ENCODE data around the gene HLCS. TPM values are rescaled to one million over a fixed set of nuclear protein-coding genes. Genes with fewer than 3 reads are reported as not detected.

Gene HLCS
- total RNA-seq, 4 donors from 2014 or later, result 20.0 to 75.4 (median 32.8) TPM

GRCh38 chr21:36747041-36747814, 219.2 kb downstream of the HLCS start:
- Histone ChIP-seq H3K36me3 (no peaks in the 10 kb centered on the region), H3K9me3 (no peaks in the 10 kb centered on the region), H3K4me1 (peaks cover 0 to 11% (median 9%) of the 10 kb centered on the region in 4 donors), H3K27me3 (peaks cover 48% of the 10 kb centered on the region), H3K4me3 (peak overlapping the region in 2 of 4 donors; percentile 36 to 52), H3K27ac (no peak overlapping the region)
- 17 to 83% methylated on average over 6 to 31 of the region's 62 CpGs for WGBS, 2 donors (ENCODE audit: low coverage in 1 of 2)
- no peak for DNase-seq
- no peak for TF ChIP-seq POLR2AphosphoS5 (IDR thresholded peaks at IDR 0.05)
- TF ChIP-seq POLR2A (IDR thresholded peaks at IDR 0.05), result no peak
- peak in 1 of 5 experiments; percentile 1 for TF ChIP-seq CTCF (IDR thresholded peaks at IDR 0.05)
- intact Hi-C loops (cut with DNase I; ENCODE audit: low total_unique reads), result no loop called here
- in situ Hi-C loops (cut with MboI; ENCODE audit: low pct_ligation_motif_present in 1 of 4, low pct_unique_long_range_greater_than_20kb in 1 of 4, low sequenced_read_pairs in 3 of 4), result no loop called here

GRCh38 chr21:36745459-36745858, 221.0 kb downstream of the HLCS start:
- DNase-seq, result no peak
- Histone ChIP-seq H3K27ac (no peak overlapping the region), H3K27me3 (peaks cover 48% of the 10 kb centered on the region), H3K36me3 (no peaks in the 10 kb centered on the region), H3K4me3 (no peak overlapping the region), H3K9me3 (no peaks in the 10 kb centered on the region), H3K4me1 (peaks cover 0 to 11% (median 9%) of the 10 kb centered on the region in 4 donors)
- no peak for TF ChIP-seq EP300 (IDR thresholded peaks at IDR 0.05; ENCODE audit: low read depth)
- no peak for TF ChIP-seq POLR2A (IDR thresholded peaks at IDR 0.05)
- TF ChIP-seq CTCF (IDR thresholded peaks at IDR 0.05), result no peak
- no peak for TF ChIP-seq POLR2AphosphoS5 (IDR thresholded peaks at IDR 0.05)
- intact Hi-C loops (cut with DNase I; ENCODE audit: low total_unique reads), result no loop called here
- WGBS, 2 donors (ENCODE audit: low coverage in 1 of 2), result 93% methylated on average over 5 of the region's 5 CpGs; no CpG with 5 or more reads in 1 of the 2 donors
- in situ Hi-C loops (cut with MboI; ENCODE audit: low pct_ligation_motif_present in 1 of 4, low pct_unique_long_range_greater_than_20kb in 1 of 4, low sequenced_read_pairs in 3 of 4), result no loop called here

DNA sequence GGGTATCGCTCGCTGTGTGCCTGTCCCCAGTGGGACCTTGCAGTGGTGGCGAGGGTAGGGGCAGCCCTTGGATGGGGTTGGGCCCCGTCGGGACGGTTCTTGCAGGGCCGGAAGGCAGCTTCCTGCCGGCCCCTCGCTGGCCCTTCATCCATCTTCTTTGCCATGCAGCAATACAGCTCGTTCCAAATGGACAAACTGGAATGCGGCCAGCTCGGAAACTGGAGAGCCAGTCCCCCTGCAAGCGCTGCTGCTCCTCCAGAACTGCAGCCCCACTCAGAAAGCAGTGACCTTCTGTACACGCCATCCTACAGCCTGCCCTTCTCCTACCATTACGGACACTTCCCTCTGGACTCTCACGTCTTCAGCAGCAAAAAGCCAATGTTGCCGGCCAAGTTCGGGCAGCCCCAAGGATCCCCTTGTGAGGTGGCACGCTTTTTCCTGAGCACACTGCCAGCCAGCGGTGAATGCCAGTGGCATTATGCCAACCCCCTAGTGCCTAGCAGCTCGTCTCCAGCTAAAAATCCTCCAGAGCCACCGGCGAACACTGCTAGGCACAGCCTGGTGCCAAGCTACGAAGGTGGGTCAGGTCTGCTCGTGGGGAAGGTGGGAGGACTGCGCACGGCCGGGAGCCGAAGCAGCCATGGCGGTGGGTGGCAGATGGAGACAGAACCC, 221.8 kb downstream of the HLCS start:
- peaks cover 48% of the 10 kb centered on the region for H3K27me3 ChIP-seq
- WGBS, 2 donors (ENCODE audit: low coverage in 1 of 2), result 58 to 72% methylated on average over 5 to 30 of the region's 30 CpGs
- intact Hi-C loops (cut with DNase I; ENCODE audit: low total_unique reads) (no loop called here), in situ Hi-C loops (cut with MboI; ENCODE audit: low pct_ligation_motif_present in 1 of 4, low pct_unique_long_range_greater_than_20kb in 1 of 4, low sequenced_read_pairs in 3 of 4) (no loop called here)
- H3K27ac ChIP-seq, result no peak overlapping the region
- TF ChIP-seq POLR2AphosphoS5 (IDR thresholded peaks at IDR 0.05) (no peak), EP300 (IDR thresholded peaks at IDR 0.05; ENCODE audit: low read depth) (no peak), CTCF (IDR thresholded peaks at IDR 0.05) (no peak), POLR2A (IDR thresholded peaks at IDR 0.05) (no peak)
- DNase-seq, result no peak
- H3K36me3 ChIP-seq, result no peaks in the 10 kb centered on the region
- H3K4me1 ChIP-seq, result peaks cover 0 to 11% (median 9%) of the 10 kb centered on the region in 4 donors
- no peaks in the 10 kb centered on the region for H3K9me3 ChIP-seq
- no peak overlapping the region for H3K4me3 ChIP-seq

- H3K4me3 ChIP-seq, result no peak overlapping the region
- intact Hi-C loops (cut with DNase I; ENCODE audit: low total_unique reads), result no loop called here
Observed at GRCh38 chr21:36744190-36744559, 222.3 kb downstream of the HLCS start.

More at GRCh38 chr21:36744190-36744559, 222.3 kb downstream of the HLCS start:
- Histone ChIP-seq H3K27me3 (peaks cover 48% of the 10 kb centered on the region), H3K9me3 (no peaks in the 10 kb centered on the region), H3K27ac (no peak overlapping the region), H3K4me1 (peaks cover 0 to 11% (median 9%) of the 10 kb centered on the region in 4 donors), H3K36me3 (no peaks in the 10 kb centered on the region)
- WGBS, 2 donors (ENCODE audit: low coverage in 1 of 2), result 58 to 72% methylated on average over 3 of the region's 3 CpGs
- no peak for DNase-seq
- in situ Hi-C loops (cut with MboI; ENCODE audit: low pct_ligation_motif_present in 1 of 4, low pct_unique_long_range_greater_than_20kb in 1 of 4, low sequenced_read_pairs in 3 of 4), result no loop called here
- TF ChIP-seq EP300 (IDR thresholded peaks at IDR 0.05; ENCODE audit: low read depth), result no peak
- no peak for TF ChIP-seq POLR2AphosphoS5 (IDR thresholded peaks at IDR 0.05)
- TF ChIP-seq POLR2A (IDR thresholded peaks at IDR 0.05), result no peak
- no peak for TF ChIP-seq CTCF (IDR thresholded peaks at IDR 0.05)
